ENCODE results near the gene RPS19.
A peak's percentile ranks its signal among the peaks of the same experiment; 100 is the strongest.

Gene RPS19

GRCh38 chr19:41859618-41860418 lies at the start of gene RPS19:
TSS of gene RPS19 (plus strand) at chr19:41860255. CDS start at chr19:41860775, 520 bp downstream.
- peak; percentile 95 for DNase-seq (ENCODE audit: low read depth in 2 of 2)

GRCh38 chr19:41810301-41810700 lies 49.8 kb upstream of the RPS19 start:
- DNase-seq (ENCODE audit: low read depth in 2 of 2), result no peak

- DNase-seq (ENCODE audit: low read depth in 2 of 2), result no peak
Measured at GRCh38 chr19:41811036-41811435, 49.0 kb upstream of the RPS19 start.

GRCh38 chr19:41811981-41812380 lies 48.1 kb upstream of the RPS19 start:
- DNase-seq (ENCODE audit: low read depth in 2 of 2), result no peak

GRCh38 chr19:41813911-41814310 lies 46.1 kb upstream of the RPS19 start:
- no peak for DNase-seq (ENCODE audit: low read depth in 2 of 2)

- no peak for DNase-seq (ENCODE audit: low read depth in 2 of 2)
Measured at GRCh38 chr19:41815301-41815700, 44.8 kb upstream of the RPS19 start.

GRCh38 chr19:41816761-41817160 lies 43.3 kb upstream of the RPS19 start:
- no peak for DNase-seq (ENCODE audit: low read depth in 2 of 2)

- peak in 1 of 2 donors; percentile 16 for DNase-seq (ENCODE audit: low read depth in 2 of 2)
Measured at GRCh38 chr19:41821003-41821735, 38.9 kb upstream of the RPS19 start.

GRCh38 chr19:41837981-41838708 lies 21.9 kb upstream of the RPS19 start:
- no peak for DNase-seq (ENCODE audit: low read depth in 2 of 2)

- DNase-seq (ENCODE audit: low read depth in 2 of 2), result no peak
Measured at GRCh38 chr19:41839211-41839610, 20.8 kb upstream of the RPS19 start.

- DNase-seq (ENCODE audit: low read depth in 2 of 2), result no peak
Measured at GRCh38 chr19:41843371-41843770, 16.7 kb upstream of the RPS19 start.

GRCh38 chr19:41844601-41845000 lies 15.5 kb upstream of the RPS19 start, which contains the start of gene LYPD4:
TSS of gene LYPD4 (minus strand) at chr19:41844683. CDS start at chr19:41839285, 5,398 bp downstream.
- DNase-seq (ENCODE audit: low read depth in 2 of 2), result no peak

- DNase-seq (ENCODE audit: low read depth in 2 of 2), result no peak
Measured at GRCh38 chr19:41845001-41845050, 15.2 kb upstream of the RPS19 start, which contains the start of gene DMRTC2. TSS of gene DMRTC2 (plus strand) at chr19:41845042. CDS start at chr19:41847429, 2,387 bp downstream.

- DNase-seq (ENCODE audit: low read depth in 2 of 2), result no peak
Measured at GRCh38 chr19:41845051-41845590, 14.9 kb upstream of the RPS19 start.

- DNase-seq (ENCODE audit: low read depth in 2 of 2), result no peak
Measured at GRCh38 chr19:41847351-41848105, 12.5 kb upstream of the RPS19 start.

GRCh38 chr19:41848666-41849065 lies 11.4 kb upstream of the RPS19 start:
- no peak for DNase-seq (ENCODE audit: low read depth in 2 of 2)

- DNase-seq (ENCODE audit: low read depth in 2 of 2), result no peak
Measured at GRCh38 chr19:41849067-41849466, 11.0 kb upstream of the RPS19 start.

GRCh38 chr19:41850381-41850780 lies 9.7 kb upstream of the RPS19 start:
- DNase-seq (ENCODE audit: low read depth in 2 of 2), result no peak

- DNase-seq (ENCODE audit: low read depth in 2 of 2), result no peak
Measured at GRCh38 chr19:41851456-41851855, 8.6 kb upstream of the RPS19 start.

GRCh38 chr19:41853344-41853743 lies 6.7 kb upstream of the RPS19 start:
- DNase-seq (ENCODE audit: low read depth in 2 of 2), result no peak

GRCh38 chr19:41853768-41854167 lies 6.3 kb upstream of the RPS19 start:
- DNase-seq (ENCODE audit: low read depth in 2 of 2), result no peak

GRCh38 chr19:41859213-41859617 lies 840 bp upstream of the RPS19 start:
- no peak for DNase-seq (ENCODE audit: low read depth in 2 of 2)

Data from stimulated activated CD8-positive, alpha-beta memory T cell treated with anti-CD3 and anti-CD28 coated beads, Interleukin-15, amount 100 ng/mL, for 48 hours (primary cell).